Neural cell (in vitro differentiated cells): Measurements from ENCODE around the gene GPR35.

ENCODE experiments used
- CTCF ChIP-seq: fragments of 450-650 bp; IDR thresholded peaks from 2 replicates; pipeline ENCODE4 v1.5.1; 2014; ENCODE audit warnings: antibody characterized with exemption, mild to moderate bottlenecking, moderate library complexity; ENCODE audit not compliant: poor library complexity, severe bottlenecking
- EP300 ChIP-seq: fragments of 450-650 bp; conservative IDR thresholded peaks from 2 replicates; pipeline ENCODE4 v1.6.1; 2014; ENCODE audit warnings: antibody characterized with exemption, mild to moderate bottlenecking, moderate library complexity; ENCODE audit not compliant: poor library complexity, severe bottlenecking
- EZH2 ChIP-seq: fragments of 200-600, 300-800 bp; shearing (Covaris generic), sonication (generic); IDR thresholded peaks from 2 replicates; pipeline ENCODE4 v1.6.1; 2014; ENCODE audit warnings: antibody characterized with exemption, low read length, borderline replicate concordance, mild to moderate bottlenecking; ENCODE audit not compliant: insufficient read depth, poor library complexity, severe bottlenecking
- POLR2AphosphoS5 ChIP-seq: IDR thresholded peaks from 2 replicates; pipeline ENCODE4 v1.6.1; 2012
- RAD21 ChIP-seq: fragments of 450-650 bp; conservative IDR thresholded peaks from 2 replicates; pipeline ENCODE4 v1.6.1; 2014; ENCODE audit warnings: antibody characterized with exemption, mild to moderate bottlenecking, moderate library complexity
- REST ChIP-seq: IDR thresholded peaks from 2 replicates; pipeline ENCODE4 v1.6.1; 2012; ENCODE audit warnings: borderline replicate concordance
- SMC3 ChIP-seq: fragments of 450-650 bp; conservative IDR thresholded peaks from 2 replicates; pipeline ENCODE4 v1.6.1; 2014; ENCODE audit warnings: antibody characterized with exemption, mild to moderate bottlenecking, moderate library complexity; ENCODE audit not compliant: poor library complexity
- TAF1 ChIP-seq: IDR thresholded peaks from 2 replicates; pipeline ENCODE4 v1.6.1; 2012; ENCODE audit warnings: low read depth

- TF ChIP-seq POLR2AphosphoS5 (no peak), RAD21 (no peak), EP300 (no peak), CTCF (no peak), EZH2 (no peak), SMC3 (no peak), REST (no peak), TAF1 (no peak)
Measured at GRCh38 chr2:240629968-240630770, 4.9 kb downstream of the GPR35 start.
